ENCODE data around the gene SLC23A3.

Gene SLC23A3

DNA sequence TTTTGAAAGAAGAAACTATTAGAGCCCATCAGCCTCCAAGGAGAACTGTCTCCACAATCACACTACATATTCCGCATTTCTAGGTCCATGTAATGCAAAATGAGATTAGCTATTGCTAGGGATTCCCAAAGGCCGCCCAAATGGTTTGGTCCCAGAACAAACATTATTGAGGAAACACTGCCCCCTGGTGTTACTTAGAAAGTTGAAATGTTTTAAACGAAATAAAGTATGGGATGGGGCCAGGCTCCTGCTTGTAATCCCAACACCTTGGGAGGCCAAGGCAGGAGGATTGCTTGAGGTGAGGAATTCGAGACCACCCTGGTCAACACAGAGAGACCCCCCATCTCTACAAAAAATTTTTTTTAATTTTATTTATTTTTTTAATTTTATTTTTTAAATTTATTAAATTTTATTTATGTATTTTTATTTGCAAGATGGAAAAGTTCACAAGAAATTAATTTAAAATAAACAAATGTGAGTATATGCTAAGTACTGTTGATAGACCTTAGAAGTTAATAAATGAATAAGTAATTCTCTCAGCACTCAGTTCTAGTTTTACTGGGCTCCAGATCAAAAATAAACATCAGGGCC, 14.7 kb downstream of the SLC23A3 start:
- peaks cover 19% of the 10 kb centered on the region for H3K36me3 Mint-ChIP-seq (ENCODE audit: low read depth)
- no peak overlapping the region for H3K4me3 Mint-ChIP-seq
- no peak overlapping the region for H3K27ac Mint-ChIP-seq
- no peaks in the 10 kb centered on the region for H3K27me3 Mint-ChIP-seq (ENCODE audit: low read depth)
- H3K9me3 Mint-ChIP-seq, result no peaks in the 10 kb centered on the region
- TF ChIP-seq, protein P1, sequence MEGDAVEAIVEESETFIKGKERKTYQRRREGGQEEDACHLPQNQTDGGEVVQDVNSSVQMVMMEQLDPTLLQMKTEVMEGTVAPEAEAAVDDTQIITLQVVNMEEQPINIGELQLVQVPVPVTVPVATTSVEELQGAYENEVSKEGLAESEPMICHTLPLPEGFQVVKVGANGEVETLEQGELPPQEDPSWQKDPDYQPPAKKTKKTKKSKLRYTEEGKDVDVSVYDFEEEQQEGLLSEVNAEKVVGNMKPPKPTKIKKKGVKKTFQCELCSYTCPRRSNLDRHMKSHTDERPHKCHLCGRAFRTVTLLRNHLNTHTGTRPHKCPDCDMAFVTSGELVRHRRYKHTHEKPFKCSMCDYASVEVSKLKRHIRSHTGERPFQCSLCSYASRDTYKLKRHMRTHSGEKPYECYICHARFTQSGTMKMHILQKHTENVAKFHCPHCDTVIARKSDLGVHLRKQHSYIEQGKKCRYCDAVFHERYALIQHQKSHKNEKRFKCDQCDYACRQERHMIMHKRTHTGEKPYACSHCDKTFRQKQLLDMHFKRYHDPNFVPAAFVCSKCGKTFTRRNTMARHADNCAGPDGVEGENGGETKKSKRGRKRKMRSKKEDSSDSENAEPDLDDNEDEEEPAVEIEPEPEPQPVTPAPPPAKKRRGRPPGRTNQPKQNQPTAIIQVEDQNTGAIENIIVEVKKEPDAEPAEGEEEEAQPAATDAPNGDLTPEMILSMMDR (IDR thresholded peaks at IDR 0.05; ENCODE audit: unreplicated experiment in 3 of 3), result peak; percentile 67 to 74 (median 69)
- H3K4me1 Mint-ChIP-seq, result peaks cover 7% of the 10 kb centered on the region

DNA sequence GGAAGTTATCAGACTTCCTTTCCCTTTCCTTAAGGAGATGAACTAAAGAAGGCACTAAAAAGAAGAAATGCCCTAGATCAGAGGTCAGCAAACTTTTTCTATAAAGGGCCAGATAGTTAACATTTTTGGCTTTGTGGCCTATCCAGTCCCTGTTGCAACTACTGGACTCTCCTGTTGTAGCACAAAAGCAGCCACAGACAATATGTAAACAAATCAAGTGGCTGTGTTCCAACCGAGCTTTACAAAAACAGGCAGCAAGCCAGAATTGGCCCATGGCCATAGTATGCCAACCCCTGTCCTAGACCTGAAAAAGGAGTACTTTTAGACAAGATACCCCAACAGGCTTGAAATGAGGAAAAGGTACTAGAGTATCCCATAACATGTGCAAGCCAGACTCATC, 20.2 kb downstream of the SLC23A3 start:
- H3K27me3 Mint-ChIP-seq (ENCODE audit: low read depth), result no peaks in the 10 kb centered on the region
- H3K4me3 Mint-ChIP-seq, result no peak overlapping the region
- H3K36me3 Mint-ChIP-seq (ENCODE audit: low read depth), result peaks cover 19% of the 10 kb centered on the region
- H3K4me1 Mint-ChIP-seq, result no peaks in the 10 kb centered on the region
- no peak overlapping the region for H3K27ac Mint-ChIP-seq
- TF ChIP-seq, protein P1 (IDR thresholded peaks at IDR 0.05; ENCODE audit: unreplicated experiment in 3 of 3), result no peak
- H3K9me3 Mint-ChIP-seq, result no peaks in the 10 kb centered on the region

GRCh38 chr2:219142329-219142728, 27.5 kb downstream of the SLC23A3 start:
- H3K27me3 Mint-ChIP-seq (ENCODE audit: low read depth), result no peaks in the 10 kb centered on the region
- no peak overlapping the region for H3K27ac Mint-ChIP-seq
- TF ChIP-seq, protein P1 (IDR thresholded peaks at IDR 0.05; ENCODE audit: unreplicated experiment in 3 of 3), result no peak
- peaks cover 49% of the 10 kb centered on the region for H3K36me3 Mint-ChIP-seq (ENCODE audit: low read depth)
- no peaks in the 10 kb centered on the region for H3K4me1 Mint-ChIP-seq
- no peaks in the 10 kb centered on the region for H3K9me3 Mint-ChIP-seq
- H3K4me3 Mint-ChIP-seq, result no peak overlapping the region

DNA sequence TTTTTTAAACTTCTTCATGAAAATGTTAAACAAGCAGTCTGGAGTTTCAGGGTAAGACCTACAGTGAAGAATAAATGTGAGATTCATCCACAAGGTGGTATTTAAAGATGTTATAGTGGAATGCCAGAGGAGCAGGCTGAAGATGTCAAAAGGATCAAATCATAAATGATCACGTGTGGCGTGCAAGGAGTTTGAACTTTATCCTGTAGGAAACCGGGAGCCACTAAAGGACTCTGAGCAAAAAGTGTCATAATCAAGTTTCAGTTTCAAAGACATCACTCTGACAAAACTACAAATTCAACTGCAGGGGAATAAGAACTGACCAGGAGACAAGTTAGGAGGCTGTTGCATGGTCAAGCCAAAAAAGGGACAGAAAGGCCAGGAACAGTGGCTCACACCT, 29.1 kb downstream of the SLC23A3 start:
- Mint-ChIP-seq H3K4me1 (no peaks in the 10 kb centered on the region), H3K27ac (no peak overlapping the region), H3K4me3 (no peak overlapping the region), H3K9me3 (no peaks in the 10 kb centered on the region), H3K36me3 (ENCODE audit: low read depth) (peaks cover 39% of the 10 kb centered on the region), H3K27me3 (ENCODE audit: low read depth) (no peaks in the 10 kb centered on the region)
- TF ChIP-seq, protein P1 (IDR thresholded peaks at IDR 0.05; ENCODE audit: unreplicated experiment in 3 of 3), result no peak

DNA sequence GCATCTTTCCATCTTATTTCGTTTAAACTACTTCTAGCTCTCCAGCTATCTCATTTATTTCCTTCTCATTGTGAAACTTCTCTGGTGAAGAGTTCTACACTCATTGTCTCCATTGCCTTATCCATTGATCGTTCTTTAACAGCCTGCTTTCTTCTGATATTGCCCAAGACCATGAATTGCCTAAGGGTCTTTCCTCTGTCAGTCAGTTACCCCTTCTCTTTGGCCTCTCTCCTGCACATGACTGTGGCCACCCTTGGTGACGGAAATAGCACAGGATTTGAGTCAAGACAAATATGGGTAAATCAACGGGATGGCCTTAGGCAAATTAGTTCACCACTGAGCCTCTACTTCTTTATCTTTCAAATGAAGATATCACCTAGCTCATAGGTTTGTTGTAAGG, 35.9 kb downstream of the SLC23A3 start:
- TF ChIP-seq, protein P1 (IDR thresholded peaks at IDR 0.05; ENCODE audit: unreplicated experiment in 3 of 3), result no peak
- Mint-ChIP-seq H3K9me3 (no peaks in the 10 kb centered on the region), H3K27ac (no peak overlapping the region), H3K4me1 (no peaks in the 10 kb centered on the region), H3K27me3 (ENCODE audit: low read depth) (no peaks in the 10 kb centered on the region), H3K36me3 (ENCODE audit: low read depth) (peaks cover 11% of the 10 kb centered on the region), H3K4me3 (no peak overlapping the region)

DNA sequence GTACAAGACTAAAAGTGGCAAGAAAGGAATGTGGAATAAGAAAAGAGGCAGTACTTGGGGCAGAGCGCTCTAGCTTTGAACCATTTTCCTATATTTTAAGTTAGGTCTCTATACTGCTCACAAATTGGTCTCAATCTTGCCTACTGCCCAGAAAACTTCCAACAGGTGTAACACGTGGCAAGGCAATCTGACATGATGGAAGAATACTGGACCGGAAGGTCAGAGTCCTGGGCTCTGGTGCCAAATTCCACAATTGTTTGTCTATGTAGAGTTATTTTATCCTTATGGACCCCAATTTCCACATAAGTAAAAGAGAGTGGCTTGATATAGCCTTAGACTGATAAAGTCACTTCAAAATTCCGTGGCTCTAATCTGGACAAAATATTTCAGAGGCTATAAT, 38.1 kb downstream of the SLC23A3 start:
- H3K36me3 Mint-ChIP-seq (ENCODE audit: low read depth), result no peaks in the 10 kb centered on the region
- H3K4me1 Mint-ChIP-seq, result no peaks in the 10 kb centered on the region
- TF ChIP-seq, protein P1 (IDR thresholded peaks at IDR 0.05; ENCODE audit: unreplicated experiment in 3 of 3), result no peak
- H3K27ac Mint-ChIP-seq, result no peak overlapping the region
- no peaks in the 10 kb centered on the region for H3K9me3 Mint-ChIP-seq
- H3K27me3 Mint-ChIP-seq (ENCODE audit: low read depth), result no peaks in the 10 kb centered on the region
- H3K4me3 Mint-ChIP-seq, result no peak overlapping the region
